Activated CD8-positive, alpha-beta T cell treated with anti-CD3 and anti-CD28 coated beads, Interleukin-2, amount 10 ng/mL, durations not matched to agents 7 days and 5 days (primary cell): Measurements from ENCODE around the gene CELF4. TPM values are rescaled to one million over a fixed set of nuclear protein-coding genes. Genes with fewer than 3 reads are reported as not detected.

Experiments
- ATAC-seq: fragments of 150-1000 bp; cut with Tn5 transposase; one replicate; pipeline ENCODE4 v1.10.0; 2021; ENCODE audit warnings: moderate library complexity
- CTCF ChIA-PET: fragments of 350-600 bp; sonication (Branson Sonifier 250); formaldehyde crosslinking; loops from one replicate; lab custom pipeline; 2021; ENCODE audit warnings: antibody characterized with exemption; lab: Charles Lee
- POLR2A ChIA-PET: fragments of 350-600 bp; sonication (Branson Sonifier 250); formaldehyde crosslinking; loops from one replicate; lab custom pipeline; 2021; ENCODE audit warnings: antibody characterized with exemption; lab: Charles Lee
- DNase-seq: peaks from one replicate; pipeline ENCODE4 v3.0.0-alpha.2; 2020
- H3K27ac Mint-ChIP-seq: one replicate; pipeline ENCODE4 v1.8.0; 2021; ENCODE audit warnings: mild to moderate bottlenecking, mixed read lengths
- H3K27me3 Mint-ChIP-seq: one replicate; pipeline ENCODE4 v1.8.0; 2021; ENCODE audit warnings: low read depth, mixed read lengths
- H3K36me3 Mint-ChIP-seq: one replicate; pipeline ENCODE4 v1.8.0; 2021; ENCODE audit warnings: low read depth, mixed read lengths
- H3K4me1 Mint-ChIP-seq: one replicate; pipeline ENCODE4 v1.8.0; 2021; ENCODE audit warnings: low read depth, mixed read lengths
- H3K4me3 Mint-ChIP-seq: one replicate; pipeline ENCODE4 v1.8.0; 2021; ENCODE audit warnings: mild to moderate bottlenecking, mixed read lengths
- H3K9me3 Mint-ChIP-seq: one replicate; pipeline ENCODE4 v1.8.0; 2022; ENCODE audit warnings: mixed read lengths; ENCODE audit not compliant: insufficient read depth
- total RNA-seq, 2 experiments: library from RNA; stranded (reverse); gene quantifications; one replicate each; pipeline ENCODE4 v1.2.3, GENCODE V29; 2021

The CELF4 gene
- total RNA-seq, 2 experiments from 2014 or later, result not detected

- H3K9me3 Mint-ChIP-seq, result no peaks in the 10 kb centered on the region
- ATAC-seq, result no peak
Observed at GRCh38 chr18:37230768-37231167, 334.8 kb downstream of the CELF4 start.

GRCh38 chr18:37225279-37225678 is 340.3 kb downstream of the CELF4 start:
- no peaks in the 10 kb centered on the region for H3K9me3 Mint-ChIP-seq
- ChIA-PET CTCF (no interaction called here), POLR2A (no interaction called here)
- H3K27me3 Mint-ChIP-seq, result no peaks in the 10 kb centered on the region
- no peaks in the 10 kb centered on the region for H3K36me3 Mint-ChIP-seq
- H3K27ac Mint-ChIP-seq, result no peak overlapping the region
- no peak for DNase-seq
- no peaks in the 10 kb centered on the region for H3K4me1 Mint-ChIP-seq
- ATAC-seq, result no peak
- no peak overlapping the region for H3K4me3 Mint-ChIP-seq

More at GRCh38 chr18:37230768-37231167, 334.8 kb downstream of the CELF4 start:
- Mint-ChIP-seq H3K27ac (no peak overlapping the region), H3K4me3 (no peak overlapping the region), H3K27me3 (no peaks in the 10 kb centered on the region), H3K4me1 (no peaks in the 10 kb centered on the region), H3K36me3 (no peaks in the 10 kb centered on the region)
- ChIA-PET POLR2A (no interaction called here), CTCF (no interaction called here)
- DNase-seq, result no peak

GRCh38 chr18:37222999-37223378 is 342.6 kb downstream of the CELF4 start:
- DNase-seq (no peak), ATAC-seq (no peak)
- Mint-ChIP-seq H3K4me3 (no peak overlapping the region), H3K27me3 (no peaks in the 10 kb centered on the region), H3K36me3 (no peaks in the 10 kb centered on the region), H3K27ac (no peak overlapping the region), H3K9me3 (no peaks in the 10 kb centered on the region), H3K4me1 (no peaks in the 10 kb centered on the region)
- ChIA-PET CTCF (no interaction called here), POLR2A (no interaction called here)

- DNase-seq (no peak), ATAC-seq (no peak)
- POLR2A ChIA-PET, result no interaction called here
- Mint-ChIP-seq H3K4me3 (no peak overlapping the region), H3K27ac (no peak overlapping the region), H3K4me1 (no peaks in the 10 kb centered on the region), H3K27me3 (no peaks in the 10 kb centered on the region), H3K36me3 (no peaks in the 10 kb centered on the region), H3K9me3 (no peaks in the 10 kb centered on the region)
- CTCF ChIA-PET, result no interaction called here
Observed at GRCh38 chr18:37222354-37222998, 343.1 kb downstream of the CELF4 start.

GRCh38 chr18:37219257-37219656 is 346.3 kb downstream of the CELF4 start:
- Mint-ChIP-seq H3K4me1 (no peaks in the 10 kb centered on the region), H3K36me3 (no peaks in the 10 kb centered on the region), H3K27ac (no peak overlapping the region), H3K4me3 (no peak overlapping the region), H3K27me3 (no peaks in the 10 kb centered on the region), H3K9me3 (peaks cover 7% of the 10 kb centered on the region)
- CTCF ChIA-PET, result no interaction called here
- POLR2A ChIA-PET, result no interaction called here
- ATAC-seq (no peak), DNase-seq (no peak)

GRCh38 chr18:37218022-37218590 is 347.5 kb downstream of the CELF4 start:
- no peaks in the 10 kb centered on the region for H3K4me1 Mint-ChIP-seq
- H3K9me3 Mint-ChIP-seq, result peaks cover 7% of the 10 kb centered on the region
- POLR2A ChIA-PET, result no interaction called here
- DNase-seq (no peak), ATAC-seq (no peak)
- CTCF ChIA-PET, result no interaction called here
- no peak overlapping the region for H3K27ac Mint-ChIP-seq
- no peak overlapping the region for H3K4me3 Mint-ChIP-seq
- no peaks in the 10 kb centered on the region for H3K27me3 Mint-ChIP-seq
- H3K36me3 Mint-ChIP-seq, result no peaks in the 10 kb centered on the region

- no peak for ATAC-seq
- ChIA-PET CTCF (no interaction called here), POLR2A (no interaction called here)
- Mint-ChIP-seq H3K36me3 (no peaks in the 10 kb centered on the region), H3K27ac (no peak overlapping the region), H3K4me3 (no peak overlapping the region), H3K27me3 (no peaks in the 10 kb centered on the region), H3K4me1 (no peaks in the 10 kb centered on the region), H3K9me3 (peaks cover 7% of the 10 kb centered on the region)
- no peak for DNase-seq
Observed at GRCh38 chr18:37210781-37211180, 354.8 kb downstream of the CELF4 start.

- no peak for ATAC-seq
- Mint-ChIP-seq H3K27me3 (no peaks in the 10 kb centered on the region), H3K9me3 (peaks cover 5% of the 10 kb centered on the region), H3K4me3 (no peak overlapping the region), H3K27ac (no peak overlapping the region), H3K36me3 (no peaks in the 10 kb centered on the region), H3K4me1 (no peaks in the 10 kb centered on the region)
- ChIA-PET CTCF (no interaction called here), POLR2A (no interaction called here)
- DNase-seq, result no peak
Observed at GRCh38 chr18:37207343-37207742, 358.3 kb downstream of the CELF4 start.

GRCh38 chr18:37199741-37200140 is 365.9 kb downstream of the CELF4 start:
- POLR2A ChIA-PET, result no interaction called here
- Mint-ChIP-seq H3K36me3 (peaks cover 3% of the 10 kb centered on the region), H3K4me1 (no peaks in the 10 kb centered on the region), H3K27me3 (no peaks in the 10 kb centered on the region), H3K4me3 (no peak overlapping the region), H3K9me3 (peaks cover 16% of the 10 kb centered on the region), H3K27ac (no peak overlapping the region)
- CTCF ChIA-PET, result no interaction called here
- DNase-seq, result no peak
- ATAC-seq, result no peak
